Parietal lobe (tissue), 1 donor: ENCODE data around the gene C22orf15. TPM values are rescaled to one million over a fixed set of nuclear protein-coding genes. Genes with fewer than 3 reads are reported as not detected.

ENCODE experiments used
- total RNA-seq: library from RNA; depleted of rRNA; stranded (reverse); fragments of >200 nt; gene quantifications from one replicate; pipeline ENCODE4 v1.2.3, GENCODE V29; 2014

C22orf15 gene
- not detected for total RNA-seq

DNA sequence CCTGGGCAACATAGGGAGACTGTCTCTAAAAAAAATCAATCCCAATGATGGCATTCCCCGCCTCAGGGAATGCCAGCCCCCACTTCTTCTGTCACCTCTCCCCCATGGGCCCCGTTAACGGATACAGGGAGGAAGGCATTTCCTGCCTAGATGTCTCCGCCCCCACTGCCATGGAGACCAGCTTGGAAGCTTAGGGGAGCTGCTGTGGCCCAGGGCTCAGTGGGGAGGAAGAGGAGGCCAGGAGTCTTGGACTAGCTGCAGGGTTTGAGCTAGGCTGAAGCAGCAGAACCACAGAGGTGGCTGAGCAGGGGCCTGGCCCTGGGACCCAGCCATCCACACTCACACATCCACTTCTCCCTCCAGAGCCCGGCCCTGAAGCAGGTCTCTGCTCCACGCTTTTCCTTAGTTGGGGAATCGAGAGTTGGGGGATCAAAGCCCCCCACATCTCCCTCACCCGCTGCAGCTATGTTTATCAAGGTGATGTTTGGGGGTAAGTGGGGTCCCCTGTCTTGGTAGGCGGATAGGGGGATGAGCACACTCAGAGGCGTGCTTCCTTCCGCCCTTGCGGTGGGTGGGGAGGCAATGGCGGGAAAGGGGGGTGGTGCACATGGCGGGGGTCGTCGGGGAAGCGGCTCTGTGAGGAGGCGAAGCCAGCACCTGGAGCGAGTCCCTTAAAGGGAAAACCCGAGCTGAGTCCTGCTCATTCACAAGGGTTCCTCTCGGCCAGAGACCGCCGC lies at the start of gene C22orf15:
Gene C22orf15, plus strand, starts transcription at position 149 of the 737 bp plus-strand sequence. Its CDS starts 317 bp downstream, at position 466.

GRCh38 chr22:23750714-23751440 lies 11.9 kb upstream of the C22orf15 start, which contains the start of gene ZNF70:
TSS of gene ZNF70 (minus strand) at chr22:23751112. CDS start at chr22:23745140, 5,972 bp downstream.

DNA sequence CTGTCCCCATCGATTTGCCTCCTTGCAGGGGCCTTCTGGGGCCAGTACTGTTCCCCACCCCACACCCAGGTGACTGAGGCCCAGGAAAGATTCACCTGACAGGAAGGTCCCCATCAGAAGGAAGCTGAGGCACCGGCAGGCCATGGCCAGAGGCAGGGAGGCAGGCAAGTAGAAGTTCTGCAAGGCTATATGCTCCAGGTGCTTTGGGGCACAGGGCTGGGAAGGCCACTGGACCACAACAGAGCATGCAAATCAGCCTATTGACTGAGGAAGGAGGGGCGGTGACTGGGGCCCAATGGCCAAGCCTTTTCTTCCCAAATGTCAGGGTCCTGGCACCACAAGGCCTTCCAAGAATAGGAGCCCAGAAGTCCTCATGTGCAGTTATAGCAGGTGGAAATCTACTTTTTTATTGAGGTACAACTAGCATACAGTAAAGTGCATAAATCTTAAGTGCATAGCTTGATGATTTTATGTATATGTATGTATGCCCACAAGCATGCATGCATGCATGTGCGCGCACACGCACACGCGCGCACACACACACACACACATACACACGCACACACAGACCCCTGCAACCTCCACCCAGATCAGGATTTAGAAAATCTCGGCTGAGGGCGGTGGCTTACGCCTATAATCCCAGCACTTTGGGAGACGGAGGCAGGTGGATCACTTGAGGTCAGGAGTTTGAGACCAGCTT lies 8.4 kb upstream of the C22orf15 start, which contains the start of gene VPREB3:
Gene VPREB3, minus strand, starts transcription at position 206 of the 700 bp plus-strand sequence. Its CDS starts 62 bp downstream, at position 144.

DNA sequence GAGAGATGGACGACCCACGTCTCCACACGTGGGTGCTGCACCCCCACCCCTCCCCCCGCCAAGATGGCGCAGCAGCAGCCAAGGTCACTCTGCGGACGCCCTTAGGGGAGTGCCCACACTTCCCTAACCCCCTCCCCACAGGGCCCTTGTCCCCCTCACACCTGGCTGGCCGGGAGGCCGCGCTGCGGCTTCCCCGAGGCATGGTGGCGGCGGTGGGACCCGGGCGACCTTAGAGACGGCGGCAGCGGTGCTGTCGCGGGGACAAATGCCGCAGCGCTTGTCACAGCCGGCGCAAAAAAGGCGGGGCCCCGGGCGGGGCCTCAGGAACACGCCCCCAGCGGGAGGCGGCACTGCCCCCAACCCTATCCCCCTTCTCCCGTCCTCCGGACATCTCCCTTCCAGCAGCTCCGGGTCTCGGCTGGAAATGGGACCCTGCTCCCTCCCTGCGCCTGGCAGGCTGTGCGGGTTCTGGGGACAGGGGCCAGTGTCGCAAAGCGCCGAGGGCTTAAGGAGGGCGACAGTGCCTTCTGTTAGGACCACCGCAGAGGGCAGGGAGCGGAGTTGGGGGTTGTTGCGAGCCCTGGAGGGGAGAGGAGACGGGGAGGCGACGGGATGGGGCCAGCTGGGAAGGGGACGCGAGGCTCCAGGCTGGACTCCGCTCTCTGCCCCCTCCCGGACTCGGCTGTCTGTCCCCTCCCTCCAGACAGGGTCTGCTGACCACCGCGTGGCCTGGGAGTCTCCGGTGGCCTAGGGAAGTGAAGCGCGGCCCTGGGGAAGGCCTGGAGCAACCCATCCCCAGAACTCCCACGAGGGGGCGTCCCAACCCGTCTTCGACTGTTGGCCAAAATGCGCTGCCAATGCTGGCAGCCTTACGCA lies 5.1 kb downstream of the C22orf15 start, which contains the start of gene CHCHD10:
Gene CHCHD10, minus strand, starts transcription at position 300 of the 876 bp plus-strand sequence. Its CDS starts 98 bp downstream, at position 202.

DNA sequence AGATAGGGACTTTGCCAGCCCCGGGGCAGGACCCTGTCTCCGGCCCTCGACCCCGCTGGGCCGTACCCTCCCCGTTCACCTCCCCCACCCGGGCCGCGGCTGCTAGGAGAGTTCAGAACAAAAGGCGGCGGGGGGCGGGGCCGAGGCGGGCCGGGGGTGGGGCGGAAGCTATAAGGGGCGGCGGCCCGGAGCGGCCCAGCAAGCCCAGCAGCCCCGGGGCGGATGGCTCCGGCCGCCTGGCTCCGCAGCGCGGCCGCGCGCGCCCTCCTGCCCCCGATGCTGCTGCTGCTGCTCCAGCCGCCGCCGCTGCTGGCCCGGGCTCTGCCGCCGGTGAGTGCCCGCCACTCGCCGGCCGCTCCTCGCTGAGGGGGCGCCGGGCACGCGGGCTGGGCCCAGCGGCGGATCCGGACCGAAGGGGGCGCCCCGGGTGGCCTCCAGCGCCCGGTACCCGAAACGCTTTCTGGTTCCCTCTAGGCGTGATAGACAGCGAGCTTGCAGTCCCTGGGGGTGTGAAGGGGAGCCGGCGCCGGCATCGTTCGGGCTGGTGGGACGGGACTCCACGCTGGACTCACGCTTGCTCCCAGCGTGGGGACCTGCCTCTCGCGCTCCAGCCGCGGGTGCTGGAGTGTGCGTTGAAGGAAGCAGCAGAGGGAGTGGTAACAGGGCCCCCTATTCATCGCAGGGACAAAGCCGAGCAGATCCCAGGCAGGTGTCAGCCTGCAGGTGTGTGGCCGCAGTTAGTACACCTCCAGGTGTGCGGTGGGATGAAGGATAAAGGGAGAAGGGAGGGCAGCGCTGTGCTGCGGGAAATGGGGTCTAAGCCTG lies 10.1 kb downstream of the C22orf15 start, which contains the start of gene MMP11:
Gene MMP11, plus strand, starts transcription at position 201 of the 825 bp plus-strand sequence. Its CDS starts 22 bp downstream, at position 223.

GRCh38 chr22:23786752-23787599 lies 24.2 kb downstream of the C22orf15 start, which contains the start of gene SMARCB1:
TSS of gene SMARCB1 (plus strand) at chr22:23786966. CDS start at chr22:23787170, 204 bp downstream.

Other genes with a start within 250 kb of the C22orf15 start
- not detected for gene IGLL1, start 182.7 kb upstream of the C22orf15 start, total RNA-seq
- gene DRICH1, start 130.7 kb upstream of the C22orf15 start, total RNA-seq, result 1.6 TPM
- not detected for gene RGL4, start 72.0 kb upstream of the C22orf15 start, total RNA-seq
- 9.7 TPM for gene ZNF70, start 11.9 kb upstream of the C22orf15 start, total RNA-seq
- not detected for gene VPREB3, start 8.6 kb upstream of the C22orf15 start, total RNA-seq
- gene CHCHD10, start 5.0 kb downstream of the C22orf15 start, total RNA-seq, result 5.3 TPM
- gene MMP11, start 9.9 kb downstream of the C22orf15 start, total RNA-seq, result 23.8 TPM
- gene SMARCB1, start 24.0 kb downstream of the C22orf15 start, total RNA-seq, result 56.0 TPM
- 2.2 TPM for gene DERL3, start 76.0 kb downstream of the C22orf15 start, total RNA-seq
- 25.4 TPM for gene SLC2A11, start 94.9 kb downstream of the C22orf15 start, total RNA-seq
- gene MIF, start 131.4 kb downstream of the C22orf15 start, total RNA-seq, result 82.9 TPM
- 1.9 TPM for gene GSTT2B, start 198.2 kb downstream of the C22orf15 start, total RNA-seq
- 2.5 TPM for gene DDTL, start 203.9 kb downstream of the C22orf15 start, total RNA-seq
- gene DDT, start 211.5 kb downstream of the C22orf15 start, total RNA-seq, result 37.9 TPM
- 0.94 TPM for gene GSTT2, start 217.1 kb downstream of the C22orf15 start, total RNA-seq
- not detected for gene GSTT4, start 242.5 kb downstream of the C22orf15 start, total RNA-seq
- 114 TPM for gene CABIN1, start 248.3 kb downstream of the C22orf15 start, total RNA-seq